ENCODE data around the gene ATP1B3. TPM values are rescaled to one million over a fixed set of nuclear protein-coding genes. Genes with fewer than 3 reads are reported as not detected.
A peak's percentile ranks its signal among the peaks of the same experiment; 100 is the strongest.

ATP1B3 gene
- total RNA-seq, 1 experiment from 2014 or later = 167 TPM

DNA sequence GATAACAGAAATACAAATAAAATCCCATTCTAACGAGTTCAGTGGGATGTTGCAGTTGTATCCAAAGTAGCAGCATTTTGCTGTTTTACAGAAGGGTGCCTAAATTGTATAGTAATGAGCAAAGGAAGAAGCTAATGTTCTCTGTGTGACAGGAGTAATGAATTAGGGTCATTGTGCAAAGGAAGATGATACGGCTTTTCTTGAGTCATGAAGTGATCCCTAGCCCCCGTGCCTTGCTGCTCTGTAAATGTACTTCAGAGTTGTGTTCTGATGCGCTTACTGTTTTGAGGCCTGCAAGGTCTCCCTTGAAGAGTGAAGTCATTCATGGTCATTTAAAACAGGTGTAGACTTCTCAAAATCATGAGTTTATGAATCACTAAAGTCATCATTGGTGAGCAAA lies 37.9 kb downstream of the ATP1B3 start:
- Histone ChIP-seq H3K4me3 (ENCODE audit: low read depth, low read length, poor library complexity, severe bottlenecking) (no peak overlapping the region), H3K36me3 (ENCODE audit: insufficient read depth, low read length, poor library complexity, severe bottlenecking) (peaks cover 38% of the 10 kb centered on the region), H3K27ac (ENCODE audit: low read depth, low read length, poor library complexity, severe bottlenecking) (no peak overlapping the region), H3K27me3 (replicated peaks; ENCODE audit: insufficient read depth, low read depth, low read length, poor library complexity) (no peaks in the 10 kb centered on the region), H3K9me3 (ENCODE audit: low read depth, low read length, poor library complexity, severe bottlenecking) (no peaks in the 10 kb centered on the region), H3K4me1 (ENCODE audit: insufficient read depth, low read length, poor library complexity, severe bottlenecking) (peaks cover 27% of the 10 kb centered on the region)
- intact Hi-C loops (cut with micrococcal nuclease; ENCODE audit: unreplicated experiment) = loop anchor here (5.0 to 10.0 kb wide), 2 partner anchors 177 to 450 kb away; partner anchors contain the start of gene RNF7
- TF ChIP-seq CTCF (conservative IDR thresholded peaks at IDR 0.05; ENCODE audit: low read depth, low read length) (no peak), EZH2 (IDR thresholded peaks at IDR 0.05; ENCODE audit: borderline replicate concordance, low read depth, low read length, poor library complexity, severe bottlenecking) (no peak)
- BruUV-seq (replicated peaks) = no TSS peak
- ChIA-PET CTCF (no interaction called here), POLR2A (ENCODE audit: low non-redundant PET) (no interaction called here)
- no peak for DNase-seq (ENCODE audit: low spot score)

GRCh38 chr3:141915016-141915415 lies 38.6 kb downstream of the ATP1B3 start:
- DNase-seq (ENCODE audit: low spot score) = peak; percentile 6
- ChIA-PET POLR2A (ENCODE audit: low non-redundant PET) (no interaction called here), CTCF (no interaction called here)
- TF ChIP-seq CTCF (conservative IDR thresholded peaks at IDR 0.05; ENCODE audit: low read depth, low read length) = no peak
- TF ChIP-seq EZH2 (IDR thresholded peaks at IDR 0.05; ENCODE audit: borderline replicate concordance, low read depth, low read length, poor library complexity, severe bottlenecking) = no peak
- Histone ChIP-seq H3K36me3 (ENCODE audit: insufficient read depth, low read length, poor library complexity, severe bottlenecking) (peaks cover 35% of the 10 kb centered on the region), H3K4me3 (ENCODE audit: low read depth, low read length, poor library complexity, severe bottlenecking) (no peak overlapping the region), H3K27me3 (replicated peaks; ENCODE audit: insufficient read depth, low read depth, low read length, poor library complexity) (no peaks in the 10 kb centered on the region), H3K27ac (ENCODE audit: low read depth, low read length, poor library complexity, severe bottlenecking) (no peak overlapping the region), H3K9me3 (ENCODE audit: low read depth, low read length, poor library complexity, severe bottlenecking) (no peaks in the 10 kb centered on the region), H3K4me1 (ENCODE audit: insufficient read depth, low read length, poor library complexity, severe bottlenecking) (peaks cover 27% of the 10 kb centered on the region)
- intact Hi-C loops (cut with micrococcal nuclease; ENCODE audit: unreplicated experiment) = loop anchor here (10.0 kb wide), 1 partner anchor 450 kb away; no protein-coding TSS in a partner anchor
- no TSS peak for BruUV-seq (replicated peaks)

DNA sequence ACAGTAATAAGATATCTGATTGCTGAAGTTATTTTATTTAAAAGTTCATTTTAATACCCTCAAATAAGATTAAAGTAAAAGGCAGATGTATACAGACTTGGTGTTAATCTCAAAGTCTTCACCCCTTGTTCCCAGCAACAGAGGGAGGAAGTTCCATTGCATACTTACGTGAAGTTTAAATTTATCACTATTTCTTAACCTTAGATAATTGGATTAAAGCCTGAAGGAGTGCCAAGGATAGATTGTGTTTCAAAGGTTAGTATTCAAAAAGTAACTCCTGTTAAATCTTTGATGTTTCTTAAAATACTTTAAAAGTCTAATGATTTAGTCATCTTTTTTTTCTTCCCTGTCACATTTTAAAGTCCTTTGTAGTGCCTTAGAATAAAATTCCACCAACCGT lies 39.3 kb downstream of the ATP1B3 start:
- peak; percentile 55 for DNase-seq (ENCODE audit: low spot score)
- TF ChIP-seq EZH2 (IDR thresholded peaks at IDR 0.05; ENCODE audit: borderline replicate concordance, low read depth, low read length, poor library complexity, severe bottlenecking) (no peak), CTCF (conservative IDR thresholded peaks at IDR 0.05; ENCODE audit: low read depth, low read length) (no peak)
- intact Hi-C loops (cut with micrococcal nuclease; ENCODE audit: unreplicated experiment) = loop anchor here (10.0 kb wide), 1 partner anchor 451 kb away; no protein-coding TSS in a partner anchor
- BruUV-seq (replicated peaks) = no TSS peak
- Histone ChIP-seq H3K36me3 (ENCODE audit: insufficient read depth, low read length, poor library complexity, severe bottlenecking) (peaks cover 35% of the 10 kb centered on the region), H3K9me3 (ENCODE audit: low read depth, low read length, poor library complexity, severe bottlenecking) (no peaks in the 10 kb centered on the region), H3K27me3 (replicated peaks; ENCODE audit: insufficient read depth, low read depth, low read length, poor library complexity) (no peaks in the 10 kb centered on the region), H3K27ac (ENCODE audit: low read depth, low read length, poor library complexity, severe bottlenecking) (no peak overlapping the region), H3K4me1 (ENCODE audit: insufficient read depth, low read length, poor library complexity, severe bottlenecking) (peaks cover 27% of the 10 kb centered on the region), H3K4me3 (ENCODE audit: low read depth, low read length, poor library complexity, severe bottlenecking) (no peak overlapping the region)
- POLR2A ChIA-PET (ENCODE audit: low non-redundant PET) = no interaction called here
- CTCF ChIA-PET = no interaction called here
